ENCODE data around the gene UBE2I.

DNA sequence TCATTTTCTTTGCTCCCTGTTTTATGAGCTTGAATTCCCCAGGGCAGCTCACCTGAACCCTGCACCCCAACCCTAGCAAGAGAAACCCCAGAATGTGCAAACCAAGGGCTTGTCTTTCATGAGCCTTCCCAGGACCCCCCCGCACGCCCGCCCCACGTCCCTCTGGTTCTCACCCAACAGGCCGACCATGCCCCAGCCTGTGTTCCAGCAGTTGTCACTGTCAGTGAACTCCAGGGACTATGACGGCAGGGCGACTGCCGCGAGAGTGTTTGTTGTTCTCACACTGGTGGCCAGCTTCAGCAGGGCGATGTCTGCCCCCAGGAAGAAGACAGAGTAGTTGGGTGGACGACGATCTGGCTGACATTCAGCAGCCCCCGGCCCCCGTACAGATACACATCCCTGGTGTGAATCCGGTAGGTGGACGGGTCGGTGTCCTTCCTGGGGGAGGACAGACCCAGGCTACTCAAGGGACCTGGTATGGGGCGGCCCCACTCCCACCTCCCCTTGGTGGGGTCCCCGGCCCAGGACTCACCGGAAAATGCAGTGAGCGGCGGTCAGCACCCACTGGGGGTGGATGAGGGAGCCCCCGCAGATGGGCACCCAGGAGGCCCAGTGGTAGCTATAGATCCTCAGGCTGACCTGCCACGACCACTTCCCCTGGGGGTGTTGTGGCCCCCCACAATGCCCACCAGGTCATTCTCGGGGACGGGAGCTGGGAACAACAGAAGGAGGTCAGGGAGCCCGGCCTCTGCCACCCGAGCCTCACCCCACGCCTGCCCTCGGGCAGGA is 33.5 kb upstream of the UBE2I start:
- TF ChIP-seq CTCF (IDR thresholded peaks at IDR 0.05): no peak
- TF ChIP-seq EZH2 (IDR thresholded peaks at IDR 0.05; ENCODE audit: borderline replicate concordance, insufficient read depth, low read depth, low read length, poor library complexity, severe bottlenecking): no peak

Measured in B cell (primary cell).